C4-2B (cell line): Measurements from ENCODE around the gene VSIG10.
"Not testable (repeated sequence)": the region's sequence is repeated elsewhere in the genome, so short reads cannot be mapped to it uniquely, and the experiment has no call there.

ENCODE experiments used
- H3K27ac ChIP-seq: fragments of 450-650 bp; 2 replicates; pipeline ENCODE4 v1.5.1; 2017
- ZFX ChIP-seq: fragments of 450-650 bp; IDR thresholded peaks from 2 replicates; pipeline ENCODE4 v1.6.1; 2017
- TF ChIP-seq, protein P1 (sequence below): fragments of 450-650 bp; conservative IDR thresholded peaks from 2 replicates; pipeline ENCODE4 v1.5.1; 2017; ENCODE audit warnings: mild to moderate bottlenecking

VSIG10 gene

DNA sequence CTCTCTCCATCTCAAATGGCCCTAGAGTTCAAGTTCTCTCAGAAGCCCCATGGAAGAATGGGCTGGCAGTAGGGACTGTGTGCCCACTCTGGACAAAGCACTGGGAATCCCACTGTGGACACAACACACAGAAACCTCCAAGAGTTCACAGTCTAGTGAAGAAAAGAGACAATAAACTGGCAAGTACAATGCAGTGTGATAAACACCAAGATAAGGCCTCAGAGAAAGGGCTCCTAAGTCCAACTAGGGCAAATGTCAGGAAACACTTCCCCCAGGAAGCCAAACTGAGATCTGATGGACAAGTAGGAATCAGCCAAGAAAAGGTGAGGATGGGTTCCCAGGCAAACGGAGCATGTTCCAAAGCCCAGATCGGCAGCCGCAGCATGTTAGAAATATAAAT, 5.4 kb downstream of the VSIG10 start:
- no peak for TF ChIP-seq ZFX
- TF ChIP-seq, protein P1, sequence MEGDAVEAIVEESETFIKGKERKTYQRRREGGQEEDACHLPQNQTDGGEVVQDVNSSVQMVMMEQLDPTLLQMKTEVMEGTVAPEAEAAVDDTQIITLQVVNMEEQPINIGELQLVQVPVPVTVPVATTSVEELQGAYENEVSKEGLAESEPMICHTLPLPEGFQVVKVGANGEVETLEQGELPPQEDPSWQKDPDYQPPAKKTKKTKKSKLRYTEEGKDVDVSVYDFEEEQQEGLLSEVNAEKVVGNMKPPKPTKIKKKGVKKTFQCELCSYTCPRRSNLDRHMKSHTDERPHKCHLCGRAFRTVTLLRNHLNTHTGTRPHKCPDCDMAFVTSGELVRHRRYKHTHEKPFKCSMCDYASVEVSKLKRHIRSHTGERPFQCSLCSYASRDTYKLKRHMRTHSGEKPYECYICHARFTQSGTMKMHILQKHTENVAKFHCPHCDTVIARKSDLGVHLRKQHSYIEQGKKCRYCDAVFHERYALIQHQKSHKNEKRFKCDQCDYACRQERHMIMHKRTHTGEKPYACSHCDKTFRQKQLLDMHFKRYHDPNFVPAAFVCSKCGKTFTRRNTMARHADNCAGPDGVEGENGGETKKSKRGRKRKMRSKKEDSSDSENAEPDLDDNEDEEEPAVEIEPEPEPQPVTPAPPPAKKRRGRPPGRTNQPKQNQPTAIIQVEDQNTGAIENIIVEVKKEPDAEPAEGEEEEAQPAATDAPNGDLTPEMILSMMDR: no peak
- H3K27ac ChIP-seq: peak overlapping the region; percentile 55

DNA sequence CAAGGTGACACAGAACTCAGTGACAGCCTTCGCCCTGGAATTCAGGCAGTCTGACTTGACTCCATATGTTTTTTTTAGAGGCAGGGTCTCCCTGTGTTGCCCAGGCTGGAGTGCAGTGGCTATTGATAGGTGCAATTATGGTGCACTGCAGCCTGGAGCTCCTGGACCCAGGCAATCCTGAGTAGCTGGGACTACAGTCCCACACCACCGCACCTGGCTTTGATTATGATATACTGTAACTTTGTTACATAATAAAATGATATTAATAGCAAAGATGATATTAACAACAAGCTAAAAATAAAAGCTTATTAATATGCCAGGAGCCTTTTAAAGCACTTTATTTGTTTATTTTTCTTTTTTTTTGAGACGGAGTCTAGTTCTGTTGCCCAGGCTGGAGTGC, 9.8 kb downstream of the VSIG10 start:
- TF ChIP-seq, protein P1: no peak
- no peak for TF ChIP-seq ZFX

DNA sequence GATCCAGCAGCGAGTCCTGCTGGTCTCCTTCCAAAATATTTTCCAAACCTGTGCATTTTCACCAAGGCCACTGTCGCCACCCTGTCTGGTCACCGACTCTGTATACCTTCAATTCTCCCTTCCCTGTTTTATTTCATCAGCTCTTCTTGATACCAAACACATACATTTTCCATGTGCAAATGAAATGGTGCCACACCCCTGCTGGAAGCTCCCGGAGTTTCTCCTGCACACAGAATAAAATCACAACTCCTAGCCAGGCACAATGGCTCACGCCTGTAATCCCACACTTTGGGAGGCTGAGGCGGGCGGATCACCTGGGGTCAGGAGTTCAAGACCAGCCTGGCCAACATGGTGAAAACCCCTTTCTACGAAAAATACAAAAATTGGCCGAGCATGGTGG, 14.0 kb downstream of the VSIG10 start:
- no peak overlapping the region for H3K27ac ChIP-seq
- TF ChIP-seq ZFX: no peak
- TF ChIP-seq, protein P1: no peak

More for the DNA sequence above, 9.8 kb downstream of the VSIG10 start:
- no peak overlapping the region for H3K27ac ChIP-seq

DNA sequence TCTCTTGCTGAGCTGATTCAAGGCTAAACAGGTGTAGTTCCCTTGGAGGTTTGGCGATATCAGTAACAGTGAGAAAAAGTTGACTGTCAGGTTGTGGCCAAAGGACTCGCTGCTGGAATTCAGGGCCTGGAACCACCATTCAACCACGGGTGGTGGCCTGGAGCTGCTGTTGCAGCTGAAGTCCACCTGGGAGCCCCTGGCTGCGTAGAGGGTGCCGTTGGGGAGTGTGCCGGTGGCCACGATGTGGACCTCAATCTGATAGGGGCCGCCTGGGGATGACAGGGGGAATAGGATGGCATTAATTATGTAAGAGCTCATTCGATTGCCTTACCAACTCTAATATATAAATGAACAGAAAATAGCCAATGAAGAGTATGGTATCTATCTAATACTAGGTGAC, 21.6 kb downstream of the VSIG10 start:
- no peak overlapping the region for H3K27ac ChIP-seq

DNA sequence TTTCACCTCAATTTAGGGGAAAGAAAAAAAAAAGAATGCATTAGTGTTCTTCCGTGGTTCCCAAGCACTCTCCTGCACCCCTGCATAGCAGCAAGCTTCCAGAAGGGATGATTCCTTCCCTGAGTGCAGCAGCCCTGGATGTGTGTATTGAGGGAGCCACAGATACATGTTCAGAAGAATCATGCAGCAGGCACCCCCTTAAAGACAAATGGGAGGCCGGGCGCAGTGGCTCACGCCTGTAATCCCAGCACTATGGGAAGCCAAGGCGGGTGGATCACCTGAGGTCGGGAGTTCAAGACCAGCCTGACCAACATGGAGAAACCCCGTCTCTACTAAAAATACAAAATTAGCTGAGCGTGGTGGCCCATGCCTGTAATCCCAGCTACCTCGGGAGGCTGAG, 22.3 kb downstream of the VSIG10 start:
- not testable (repeated sequence) for H3K27ac ChIP-seq

More for the DNA sequence above, 21.6 kb downstream of the VSIG10 start:
- no peak for TF ChIP-seq ZFX
- TF ChIP-seq, protein P1: no peak

DNA sequence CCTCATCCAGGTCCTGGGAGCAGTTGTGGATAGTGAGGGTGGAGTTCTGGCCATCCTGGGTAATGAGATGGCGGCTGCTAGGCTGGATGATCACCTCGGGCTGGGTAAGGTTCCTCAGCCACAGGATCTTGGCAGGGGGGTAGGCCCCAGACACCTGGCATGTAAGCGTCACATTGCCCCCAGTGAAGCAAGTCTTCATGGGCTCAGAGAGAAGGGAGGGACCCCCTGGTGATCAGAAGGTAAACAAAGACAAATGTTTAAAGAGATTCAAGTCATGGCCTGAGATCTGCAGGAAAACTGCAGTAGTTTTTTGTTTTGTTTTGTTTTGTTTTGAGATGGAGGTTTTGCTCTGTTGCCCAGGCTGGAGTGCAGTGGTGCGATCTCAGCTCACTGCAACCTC, 30.0 kb downstream of the VSIG10 start:
- no peak for TF ChIP-seq ZFX
- TF ChIP-seq, protein P1: no peak
- H3K27ac ChIP-seq: no peak overlapping the region

DNA sequence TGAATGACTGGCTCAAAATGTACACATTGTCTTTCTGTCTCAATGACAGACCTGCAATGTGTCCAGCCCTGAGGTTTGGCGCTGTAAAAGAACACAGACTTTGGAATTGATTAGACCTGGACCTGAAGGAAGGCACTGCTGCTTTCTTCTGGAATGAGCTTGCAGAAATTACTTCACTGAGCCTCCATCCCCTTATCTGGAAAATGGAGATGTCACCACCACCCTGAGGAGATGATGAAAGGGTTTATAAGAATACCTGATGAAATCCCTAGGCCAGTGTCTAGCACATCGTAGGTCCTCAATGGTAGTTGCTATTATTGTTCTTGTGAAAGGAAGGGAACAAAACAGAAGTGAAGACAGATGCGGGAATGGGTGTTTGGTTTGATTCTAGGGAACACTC, 33.2 kb downstream of the VSIG10 start:
- no peak for TF ChIP-seq ZFX
- TF ChIP-seq, protein P1: no peak
- H3K27ac ChIP-seq: no peak overlapping the region

DNA sequence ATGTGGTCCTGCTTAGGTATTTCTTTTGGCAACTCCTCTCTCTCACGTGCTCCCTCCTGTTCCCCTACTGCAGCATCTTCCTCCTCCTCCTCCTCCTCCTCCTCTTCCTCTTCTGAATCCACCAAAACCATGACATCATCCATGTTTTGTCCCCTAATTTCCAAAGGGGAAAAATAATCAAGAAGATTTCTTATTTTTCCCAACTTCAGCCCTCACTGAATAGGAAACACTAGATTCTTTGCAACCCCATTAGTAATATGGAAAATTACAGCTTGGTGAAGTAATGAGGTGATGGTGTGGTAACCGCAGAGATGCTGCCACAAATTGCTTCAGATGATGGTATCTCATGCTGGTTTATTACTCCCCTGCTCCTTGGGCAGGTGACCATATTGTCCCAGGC, 35.4 kb downstream of the VSIG10 start:
- no peak overlapping the region for H3K27ac ChIP-seq
- TF ChIP-seq ZFX: no peak
- TF ChIP-seq, protein P1: no peak
